Stimulated activated CD4-positive, alpha-beta T cell treated with anti-CD3 and anti-CD28 coated beads, Interleukin-15, amount 100 ng/mL, for 1 hour (primary cell): Measurements from ENCODE around the gene INPPL1.

ENCODE experiments used
- DNase-seq, 2 donors: peaks; one replicate each; pipeline ENCODE4 v3.0.0-alpha.2; 2020; ENCODE audit warnings: low read depth in 1 of 2, low spot score in 1 of 2

INPPL1 gene

DNA sequence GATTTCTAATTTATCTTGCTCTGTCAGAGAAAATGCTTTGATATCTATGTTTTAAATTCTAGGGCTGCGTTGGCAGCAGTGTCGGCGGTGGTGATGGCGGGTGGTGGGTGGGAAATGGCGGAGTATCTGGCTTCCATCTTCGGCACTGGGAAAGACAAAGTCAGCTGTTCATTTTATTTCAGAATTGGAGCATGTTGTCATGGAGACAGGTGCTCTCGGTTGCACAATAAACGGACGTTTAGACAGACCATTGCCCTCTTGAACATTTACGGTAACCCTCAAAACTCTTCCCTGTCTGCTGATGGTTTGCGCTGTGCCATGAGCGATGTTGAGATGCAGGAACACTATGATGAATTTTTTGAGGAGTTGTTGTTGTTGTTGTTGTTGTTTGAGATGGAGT, 55.5 kb downstream of the INPPL1 start:
- no peak for DNase-seq

DNA sequence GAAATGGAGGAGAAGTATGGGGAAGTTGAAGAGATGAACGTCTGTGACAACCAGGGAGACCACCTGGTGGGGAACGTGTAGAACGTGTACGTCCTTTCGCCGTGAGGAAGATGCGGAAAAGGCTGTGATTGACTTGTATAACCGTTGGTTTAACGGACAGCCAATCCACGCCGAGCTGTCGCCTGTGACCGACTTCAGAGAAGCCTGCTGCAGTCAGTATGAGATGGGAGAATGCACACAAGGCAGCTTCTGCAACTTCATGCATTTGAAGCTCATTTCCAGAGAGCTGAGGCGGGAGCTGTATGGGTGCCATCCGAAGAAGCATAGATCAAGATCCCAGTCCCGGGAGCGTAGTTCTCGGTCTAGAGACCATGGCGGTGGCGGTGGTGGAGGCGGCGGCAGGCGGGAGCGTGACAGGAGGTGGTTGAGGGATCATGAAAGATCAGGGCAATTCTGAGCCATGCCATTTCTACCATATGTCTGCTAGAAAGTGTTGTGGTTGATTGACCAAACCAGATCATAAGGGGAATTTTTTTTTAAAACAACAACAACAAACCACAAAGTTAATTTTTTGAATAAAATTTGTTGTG, 56.3 kb downstream of the INPPL1 start:
- no peak for DNase-seq

DNA sequence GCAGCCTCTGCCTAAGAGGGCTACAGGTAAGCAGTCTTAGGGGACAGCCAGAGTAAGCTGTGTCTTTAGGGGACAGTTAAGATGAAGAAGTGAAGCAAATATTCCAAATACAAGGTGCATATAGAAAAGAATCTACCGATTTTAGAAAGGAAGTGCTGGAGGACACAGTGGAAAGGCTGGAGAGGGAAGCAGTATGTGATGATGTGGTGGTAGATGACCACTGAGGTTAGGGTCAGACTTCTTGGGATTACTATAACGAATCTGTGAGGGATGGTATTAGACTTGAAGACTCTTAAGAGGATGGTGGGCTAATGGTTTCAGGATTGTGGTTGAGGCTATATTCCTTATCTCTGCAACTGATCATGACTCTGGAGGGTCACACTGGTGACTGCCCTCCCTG, 59.4 kb downstream of the INPPL1 start:
- no peak for DNase-seq

DNA sequence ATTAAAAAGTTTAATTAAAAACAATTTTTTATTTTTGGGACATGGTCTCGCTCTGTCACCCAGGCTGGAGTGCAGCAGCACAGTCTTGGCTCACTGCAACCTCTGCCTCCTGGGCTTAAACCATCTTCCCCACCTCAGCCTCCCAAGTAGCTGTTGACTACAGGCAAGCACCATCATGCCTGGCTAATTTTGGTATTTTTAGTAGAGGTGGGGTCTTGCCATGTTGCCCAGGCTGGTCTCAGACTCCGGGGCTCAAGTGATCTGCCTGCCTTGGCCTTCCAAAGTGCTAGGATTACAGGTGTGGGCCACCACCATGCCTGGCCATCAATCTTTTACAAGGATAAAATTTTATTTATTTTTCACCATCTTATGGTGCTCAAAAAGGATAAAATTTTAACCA, 62.7 kb downstream of the INPPL1 start:
- DNase-seq, result no peak
